ENCODE measurements around the gene SLC28A2.
"Not testable (repeated sequence)": the region's sequence is repeated elsewhere in the genome, so short reads cannot be mapped to it uniquely, and the experiment has no call there.

Gene SLC28A2, protein sequence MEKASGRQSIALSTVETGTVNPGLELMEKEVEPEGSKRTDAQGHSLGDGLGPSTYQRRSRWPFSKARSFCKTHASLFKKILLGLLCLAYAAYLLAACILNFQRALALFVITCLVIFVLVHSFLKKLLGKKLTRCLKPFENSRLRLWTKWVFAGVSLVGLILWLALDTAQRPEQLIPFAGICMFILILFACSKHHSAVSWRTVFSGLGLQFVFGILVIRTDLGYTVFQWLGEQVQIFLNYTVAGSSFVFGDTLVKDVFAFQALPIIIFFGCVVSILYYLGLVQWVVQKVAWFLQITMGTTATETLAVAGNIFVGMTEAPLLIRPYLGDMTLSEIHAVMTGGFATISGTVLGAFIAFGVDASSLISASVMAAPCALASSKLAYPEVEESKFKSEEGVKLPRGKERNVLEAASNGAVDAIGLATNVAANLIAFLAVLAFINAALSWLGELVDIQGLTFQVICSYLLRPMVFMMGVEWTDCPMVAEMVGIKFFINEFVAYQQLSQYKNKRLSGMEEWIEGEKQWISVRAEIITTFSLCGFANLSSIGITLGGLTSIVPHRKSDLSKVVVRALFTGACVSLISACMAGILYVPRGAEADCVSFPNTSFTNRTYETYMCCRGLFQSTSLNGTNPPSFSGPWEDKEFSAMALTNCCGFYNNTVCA
- total RNA-seq, result 0 to 0.16 (median 0) reads per million in 18 experiments

DNA sequence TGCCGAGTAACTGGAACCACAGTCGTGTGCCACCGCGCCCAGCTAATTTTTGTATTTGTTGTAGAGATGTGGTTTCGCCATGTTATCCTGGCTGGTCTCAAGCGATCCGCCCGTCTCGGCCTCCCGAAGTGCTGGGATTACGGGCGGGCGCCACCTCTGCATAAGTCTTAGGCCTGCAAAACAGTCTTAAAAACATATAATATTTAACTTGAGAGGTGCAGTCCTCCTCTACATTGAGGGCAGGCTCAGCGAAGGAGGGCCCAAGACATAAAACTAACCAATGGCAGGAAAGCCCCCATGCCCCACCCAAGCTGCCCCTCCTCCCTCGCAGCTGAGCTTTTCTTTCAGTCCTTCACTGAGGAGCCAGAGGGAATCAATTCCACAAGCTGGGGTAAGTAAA is at the start of gene SLC28A2:
SLC28A2 (plus strand) TSS at position 347 of the 400 bp plus-strand sequence. CDS start 982 bp downstream, outside the sequence.
- no peak for DNase-seq

DNA sequence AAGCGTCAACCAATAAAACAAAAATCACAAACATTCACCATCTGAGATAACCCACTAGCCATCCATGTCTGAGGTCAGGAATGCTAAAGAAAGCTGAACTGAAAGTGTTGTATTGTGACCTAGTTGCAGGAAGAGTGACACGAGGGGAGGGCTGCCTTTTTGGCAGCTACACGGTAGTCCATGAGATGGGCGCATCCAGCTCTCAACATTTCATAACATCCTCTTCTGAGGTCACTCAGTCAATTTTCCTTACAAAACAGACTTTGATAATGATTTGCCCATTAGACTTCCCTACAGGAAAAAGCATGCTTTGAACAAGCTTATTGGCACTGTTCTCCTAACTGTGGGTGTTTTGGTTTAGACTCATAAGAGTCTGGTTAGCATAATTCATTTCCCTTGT is 48.9 kb upstream of the SLC28A2 start:
- DNase-seq, result peak; percentile 50 to 61

DNA sequence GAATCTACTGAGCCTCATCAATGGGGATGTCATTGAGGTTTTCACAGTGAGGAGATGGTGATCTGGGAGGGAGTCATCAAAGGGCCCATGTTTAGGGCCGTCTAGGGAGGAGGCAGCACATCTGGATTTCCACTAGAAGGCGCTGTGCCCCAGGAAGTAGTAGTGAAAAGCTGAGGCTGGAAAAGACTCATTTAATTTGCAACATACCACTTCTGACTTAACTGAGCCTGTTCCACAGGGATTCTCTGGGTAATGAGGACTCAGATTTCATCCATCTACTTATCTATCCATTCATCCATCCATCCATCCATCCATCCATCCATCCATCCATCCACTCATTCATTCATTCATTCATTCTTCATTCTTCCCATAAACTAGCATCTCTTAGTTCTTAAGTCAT is 46.8 kb upstream of the SLC28A2 start:
- peak; percentile 68 to 69 for DNase-seq

DNA sequence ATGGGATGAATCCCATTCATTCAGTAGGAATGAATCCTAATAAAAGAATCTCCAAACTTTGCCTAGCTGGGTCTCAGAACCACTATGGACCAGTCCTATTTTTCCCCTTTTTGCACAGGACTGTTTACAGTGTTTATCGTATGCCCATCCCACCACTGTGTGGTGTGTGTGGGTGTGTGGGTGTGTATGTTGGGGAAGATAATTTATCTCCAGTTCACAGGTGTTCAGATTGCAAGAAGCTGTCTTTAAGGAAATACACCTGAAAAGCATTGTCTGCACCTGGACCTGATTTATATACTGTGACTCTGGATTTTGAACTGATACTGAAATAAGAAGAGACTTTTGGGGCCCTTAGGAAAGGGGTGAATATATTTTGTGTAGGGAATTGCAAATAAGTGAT is 39.5 kb upstream of the SLC28A2 start:
- no peak for DNase-seq

DNA sequence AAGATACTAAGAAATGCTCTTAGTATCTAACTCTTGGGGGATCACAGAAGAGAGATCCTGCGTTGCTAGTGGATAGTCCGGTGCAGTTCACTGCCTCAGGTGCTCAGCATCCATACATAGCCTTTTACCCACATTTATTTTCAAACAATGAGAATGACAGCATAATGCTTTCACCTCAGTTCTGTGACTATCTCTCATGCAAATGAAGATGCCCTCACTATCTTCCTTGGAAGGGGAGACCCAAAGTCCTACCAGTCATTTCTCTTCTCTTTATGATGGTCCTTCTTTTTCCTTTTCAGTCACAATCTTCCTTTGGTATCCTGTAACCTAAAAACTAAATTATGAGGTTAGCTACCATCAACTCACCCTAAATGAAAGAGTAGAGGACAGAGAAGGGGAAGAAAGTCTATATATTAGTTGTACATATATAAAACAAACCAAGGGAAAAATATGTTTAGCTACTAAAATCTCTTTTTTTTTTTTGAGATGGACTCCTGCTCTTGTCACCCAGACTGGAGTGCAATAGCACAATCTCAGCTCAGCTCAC is 30.9 kb upstream of the SLC28A2 start:
- no peak for DNase-seq

DNA sequence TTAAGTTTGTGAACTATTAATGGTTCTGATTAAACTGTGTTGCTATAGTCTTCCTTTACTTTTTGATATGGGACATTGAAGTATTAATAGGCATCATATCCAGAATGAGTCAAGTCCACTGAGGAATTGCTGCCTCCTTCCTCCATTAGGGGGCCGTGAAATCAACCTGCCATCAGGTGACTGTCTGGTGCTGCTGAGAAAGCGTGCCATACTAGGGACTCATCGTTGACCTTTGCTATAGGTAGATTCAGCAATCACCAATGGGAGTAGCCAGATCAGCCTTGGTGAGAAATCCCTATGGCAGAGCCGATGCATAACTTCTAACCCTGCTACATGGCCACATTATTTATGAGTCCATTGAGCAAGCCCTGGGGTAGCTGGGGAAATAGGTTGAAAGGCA is 30.1 kb upstream of the SLC28A2 start:
- no peak for DNase-seq

DNA sequence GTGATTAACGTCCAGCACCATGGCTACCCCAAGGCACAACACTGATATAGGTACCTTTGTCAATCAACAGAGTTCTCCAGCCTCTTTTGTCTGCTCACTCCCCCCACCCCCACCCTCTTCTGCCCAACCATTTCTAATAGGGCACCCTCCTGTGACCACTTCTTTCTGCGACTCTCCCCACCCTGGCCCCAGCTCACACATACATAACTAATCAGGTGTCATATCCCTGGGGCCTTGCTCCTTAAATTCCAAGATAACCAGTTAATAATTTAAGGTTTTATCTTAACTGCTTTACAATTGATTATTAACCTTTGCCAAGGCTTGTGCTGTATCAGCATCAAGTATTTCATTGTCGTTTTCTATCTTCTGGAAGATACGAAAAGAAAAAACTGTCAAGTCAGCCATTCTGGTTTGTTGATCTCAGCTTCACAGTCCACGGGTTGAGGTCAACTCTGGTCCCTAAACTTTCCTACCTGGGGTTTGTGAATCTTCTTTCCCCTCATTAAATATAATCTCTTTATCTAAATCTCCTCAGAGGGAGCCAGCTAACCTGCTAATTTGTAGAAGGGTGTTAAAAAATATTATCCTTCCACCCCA is 27.3 kb upstream of the SLC28A2 start:
- DNase-seq, result no peak

DNA sequence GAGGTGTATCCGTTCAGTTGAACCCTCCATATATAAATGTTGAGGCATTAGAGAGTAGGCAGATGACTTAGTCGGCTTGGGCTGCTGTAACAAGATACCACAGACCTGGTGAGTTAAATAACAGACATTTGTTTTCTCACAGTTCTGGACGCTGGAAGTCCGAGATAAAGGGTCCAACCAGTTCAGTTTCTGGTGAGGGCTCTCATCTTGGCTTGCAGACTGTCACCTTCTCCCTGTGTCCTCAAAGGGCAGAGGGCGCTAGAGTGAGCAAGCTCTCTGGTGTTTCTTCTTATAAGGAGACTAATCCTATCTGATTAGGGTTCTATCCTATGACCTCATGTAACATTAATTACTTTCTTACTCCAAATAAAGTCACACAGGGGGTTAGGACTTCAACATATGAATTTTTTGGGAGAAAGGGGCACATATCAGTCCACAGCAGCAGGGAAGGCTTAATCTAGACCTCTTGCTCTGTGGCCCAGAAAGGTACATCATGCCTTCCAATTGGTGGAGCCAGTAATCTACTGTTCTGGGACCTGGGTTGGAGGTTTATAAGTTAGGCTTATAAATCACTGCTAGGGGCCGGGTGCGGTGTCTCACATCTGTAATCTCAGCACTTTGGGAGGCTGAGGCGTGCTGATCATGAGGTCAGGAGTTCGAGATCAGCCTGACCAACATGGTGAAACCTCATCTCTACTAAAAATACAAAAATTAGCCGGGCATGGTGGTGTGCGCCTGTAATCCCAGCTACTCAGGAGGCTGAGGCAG is 26.3 kb upstream of the SLC28A2 start:
- no peak for DNase-seq

DNA sequence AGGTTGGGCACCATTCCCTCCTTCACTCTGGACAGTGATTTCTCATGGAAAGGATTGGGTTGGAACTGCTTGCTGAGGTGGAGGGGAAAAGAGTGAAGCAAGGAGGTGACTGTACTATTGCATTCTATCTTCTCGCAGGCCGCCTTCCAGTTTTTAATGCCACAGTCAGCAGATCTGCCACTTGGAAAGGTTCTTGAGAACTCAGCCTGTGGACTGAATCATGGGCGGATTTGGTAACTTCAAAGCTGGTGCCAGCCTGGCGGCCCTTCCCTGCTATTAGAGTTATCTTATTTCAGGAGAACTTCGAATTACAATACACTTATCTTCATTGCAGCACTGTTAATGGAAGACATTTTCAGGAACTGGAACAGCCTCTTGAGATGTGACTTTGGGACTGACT is 23.1 kb upstream of the SLC28A2 start:
- no peak for DNase-seq

DNA sequence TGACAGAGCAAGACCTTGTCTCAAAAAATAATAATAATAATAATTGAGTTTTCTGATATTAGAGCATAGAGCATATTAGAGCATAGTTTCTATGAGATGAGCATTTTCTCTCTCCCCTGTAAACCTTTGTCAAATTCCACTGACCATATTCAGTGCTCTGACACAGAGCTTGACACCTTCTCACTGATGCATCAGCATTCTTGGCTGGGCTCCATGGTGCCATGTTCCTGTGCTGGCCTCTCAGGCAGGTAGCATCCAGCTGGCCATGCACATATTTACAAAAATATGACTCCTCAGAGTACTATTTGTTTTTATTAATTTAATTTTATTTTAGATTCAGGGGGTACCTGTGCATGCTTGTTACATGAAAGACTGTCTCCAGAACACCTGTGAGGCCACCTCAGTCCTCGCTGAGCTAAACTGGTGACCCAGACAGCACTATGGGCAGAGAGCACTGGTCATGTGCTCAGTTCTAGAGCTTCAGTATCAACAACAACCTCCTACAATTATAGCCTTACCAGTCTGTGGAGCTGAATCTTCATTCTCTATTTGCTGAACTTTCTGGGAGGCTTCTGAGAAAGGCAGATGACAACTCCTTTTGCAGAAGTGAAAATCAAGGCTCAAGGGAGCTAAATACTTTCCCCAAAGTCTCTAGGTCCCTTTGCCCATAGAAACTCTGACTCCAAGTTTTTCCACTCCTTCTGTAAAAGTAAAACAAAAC is 21.6 kb upstream of the SLC28A2 start:
- no peak for DNase-seq

DNA sequence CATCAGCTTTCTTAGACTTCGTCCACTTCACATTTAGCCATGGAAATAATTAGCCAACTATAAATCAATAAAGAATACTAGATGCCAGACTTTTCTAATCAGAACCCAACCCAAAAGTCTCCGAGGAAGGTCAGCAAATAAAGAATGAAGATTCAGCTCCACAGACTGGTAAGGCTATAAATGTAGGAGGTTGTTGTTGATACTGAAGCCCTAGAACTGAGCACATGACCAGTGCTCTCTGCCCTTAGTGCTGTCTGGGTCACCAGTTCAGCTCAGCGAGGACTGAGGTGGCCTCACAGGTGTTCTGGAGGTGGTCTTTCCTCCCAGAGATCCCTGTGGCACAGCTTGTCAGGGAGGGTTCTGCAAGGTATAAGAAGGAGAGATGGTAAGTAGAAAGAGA is 20.9 kb upstream of the SLC28A2 start:
- DNase-seq, result no peak

DNA sequence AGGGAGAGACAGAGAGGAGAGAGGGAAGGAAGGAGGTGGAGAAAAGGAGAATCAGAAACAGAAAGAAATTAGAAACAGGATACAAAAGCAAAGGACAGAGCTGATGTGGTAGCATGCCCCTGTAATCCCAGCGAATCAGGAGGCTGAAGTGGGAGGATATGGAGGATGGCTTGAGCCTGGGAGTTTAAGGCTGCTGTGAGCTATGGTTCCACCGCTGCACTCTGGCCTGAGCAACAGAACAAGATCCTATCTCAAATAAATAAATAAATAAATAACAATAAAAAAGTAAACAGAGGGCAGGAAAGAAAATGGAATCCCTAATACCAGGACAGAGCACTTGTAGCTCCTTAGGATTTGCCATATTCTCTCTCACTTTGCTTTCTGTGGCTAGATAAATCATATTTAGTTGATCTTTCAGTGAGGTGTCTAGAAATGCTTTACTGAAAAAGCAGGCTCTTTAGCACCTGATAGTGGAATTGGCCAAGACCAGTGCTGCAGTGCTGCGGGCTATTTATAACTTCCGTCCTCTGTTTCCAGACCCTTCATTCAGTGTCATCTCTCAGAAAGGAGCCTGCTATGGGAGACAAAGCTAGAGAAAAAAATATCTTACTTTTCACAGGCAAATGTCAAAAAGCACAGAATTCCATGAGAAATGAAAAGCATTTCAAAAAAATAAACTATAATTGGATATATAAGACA is 20.0 kb upstream of the SLC28A2 start:
- no peak for DNase-seq

DNA sequence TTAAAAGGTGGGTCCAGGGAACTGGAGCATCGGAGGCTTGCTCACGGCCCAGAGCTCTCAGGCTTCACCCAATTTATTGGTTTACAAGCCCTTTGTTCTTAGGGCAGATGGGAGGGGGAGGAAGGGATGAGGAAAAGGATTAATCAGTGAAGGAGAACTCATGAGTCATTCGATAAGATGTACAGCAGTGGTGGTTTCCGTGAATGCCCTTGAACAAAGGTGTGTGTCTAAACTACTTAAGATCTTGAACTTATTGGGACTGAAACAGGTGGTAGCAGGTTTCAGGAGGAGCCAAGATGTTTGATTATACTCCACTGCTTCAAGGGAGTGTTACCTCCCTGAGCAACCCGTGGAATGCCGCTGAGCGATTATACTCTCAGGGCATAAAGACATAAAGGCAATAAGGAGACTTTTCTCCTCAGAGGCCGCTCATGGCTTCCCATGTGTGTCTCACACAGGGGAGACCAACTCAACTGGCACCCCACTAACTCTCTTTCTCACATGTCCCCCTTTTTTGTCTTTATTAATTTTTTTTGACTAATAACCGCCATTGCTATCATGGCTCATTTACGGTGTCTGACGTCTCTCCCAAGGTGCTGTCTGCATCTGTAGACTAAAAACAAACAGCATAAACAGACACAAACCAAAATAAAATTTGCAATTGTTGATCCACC is 17.3 kb upstream of the SLC28A2 start:
- no peak for DNase-seq

DNA sequence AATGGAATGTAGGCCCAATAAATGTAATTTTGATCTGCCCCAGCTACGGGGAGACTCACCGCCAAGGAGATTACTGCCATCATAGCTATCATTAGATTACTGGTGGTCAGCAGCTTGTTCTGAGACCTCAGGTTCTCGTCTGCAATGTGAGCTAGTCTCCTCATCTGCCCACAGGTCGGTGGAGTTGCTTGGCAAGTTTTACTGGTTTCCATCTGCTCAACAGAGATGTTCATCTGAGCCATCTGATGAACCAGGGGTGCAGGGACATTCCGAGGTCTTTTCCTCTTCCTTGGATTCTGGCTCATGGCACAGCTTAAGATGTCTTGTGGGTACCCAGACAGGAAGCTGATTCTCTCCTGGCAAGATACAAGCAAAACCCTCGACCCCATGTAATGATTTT is 15.2 kb upstream of the SLC28A2 start:
- not testable (repeated sequence) for DNase-seq

DNA sequence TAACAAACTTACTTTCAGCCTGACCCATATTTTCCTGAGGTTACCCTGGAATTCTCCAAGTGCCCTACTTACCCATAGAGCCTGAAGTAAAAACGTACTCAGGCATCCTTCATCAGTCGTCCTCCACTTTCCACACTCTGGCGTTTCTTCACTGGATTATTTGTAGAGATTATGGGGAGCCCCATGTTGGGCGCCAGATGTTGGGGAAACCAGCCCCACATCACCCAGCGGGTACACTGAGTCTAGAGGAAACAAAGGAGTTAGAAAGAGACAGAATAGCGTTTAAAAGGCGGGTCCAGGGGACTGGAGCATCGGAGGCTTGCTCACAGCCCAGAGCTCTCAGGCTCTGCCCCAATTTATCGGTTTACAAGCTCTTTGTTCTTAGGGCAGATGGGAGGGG is 9.7 kb upstream of the SLC28A2 start:
- no peak for DNase-seq

DNA sequence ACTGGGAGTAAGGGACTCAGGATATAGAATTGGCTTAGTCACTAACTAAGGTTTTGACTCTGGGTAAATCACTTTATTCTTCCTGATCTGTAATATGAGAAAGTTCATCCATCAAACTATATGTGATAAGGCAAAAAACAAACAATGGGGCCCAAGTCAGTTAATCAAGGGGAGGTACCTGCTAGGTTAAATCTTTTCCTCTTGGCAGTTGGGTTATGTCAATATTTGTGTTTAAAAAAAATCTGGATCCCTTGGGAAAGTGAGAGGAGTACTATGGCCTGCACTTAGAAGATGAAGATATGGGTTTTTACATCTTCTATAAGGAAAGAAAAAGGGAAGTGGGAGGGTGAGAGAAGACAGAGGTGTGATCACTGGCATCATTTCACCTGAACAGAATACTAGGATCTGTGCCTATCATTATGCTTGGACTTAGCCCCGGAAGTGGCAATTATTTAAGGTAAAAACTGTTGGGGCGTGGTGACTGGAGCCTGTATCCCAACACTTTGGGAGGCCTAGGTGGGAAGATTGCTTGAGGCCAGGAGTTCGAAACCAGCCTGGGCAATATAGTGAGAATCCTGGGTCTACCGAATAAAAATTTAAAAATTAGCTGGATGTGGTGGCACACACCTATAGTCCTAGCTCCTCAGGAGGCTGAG is 2.8 kb upstream of the SLC28A2 start:
- no peak for DNase-seq

DNA sequence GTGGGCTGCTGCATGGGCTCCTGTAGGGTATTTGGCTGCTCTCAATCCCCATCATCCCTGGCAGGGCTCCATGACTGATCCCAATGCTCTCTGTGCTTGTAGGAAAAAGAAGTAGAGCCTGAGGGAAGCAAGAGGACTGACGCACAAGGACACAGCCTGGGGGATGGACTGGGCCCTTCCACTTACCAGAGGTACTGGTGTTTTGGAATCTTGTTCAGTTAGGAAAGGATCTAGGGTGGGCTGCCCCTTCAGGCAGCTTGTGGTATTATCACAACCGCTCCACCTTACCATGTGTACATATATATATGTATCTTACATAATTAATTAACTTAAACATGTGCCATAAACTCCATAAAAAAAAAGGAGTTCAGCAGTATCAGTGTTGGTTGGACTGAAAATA is 1.3 kb downstream of the SLC28A2 start:
- DNase-seq, result no peak

DNA sequence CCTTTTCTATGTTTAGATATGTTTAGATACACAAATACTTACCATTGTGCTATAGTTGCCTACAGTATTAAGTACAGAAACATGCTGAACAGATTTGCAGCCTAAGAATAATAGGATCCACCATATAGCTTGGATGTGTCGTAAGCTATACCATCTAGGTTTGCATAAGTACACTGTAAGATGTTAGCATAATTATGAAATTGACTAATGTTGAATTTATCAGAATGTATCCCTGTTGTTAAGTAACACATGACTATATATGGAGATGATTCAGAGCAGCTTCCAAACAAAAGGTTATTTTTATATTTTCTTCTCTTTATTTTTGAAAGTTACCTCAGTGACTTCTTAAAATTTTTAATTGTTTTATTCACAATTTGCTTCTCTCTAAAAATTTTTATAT is 2.4 kb downstream of the SLC28A2 start:
- DNase-seq, result no peak

DNA sequence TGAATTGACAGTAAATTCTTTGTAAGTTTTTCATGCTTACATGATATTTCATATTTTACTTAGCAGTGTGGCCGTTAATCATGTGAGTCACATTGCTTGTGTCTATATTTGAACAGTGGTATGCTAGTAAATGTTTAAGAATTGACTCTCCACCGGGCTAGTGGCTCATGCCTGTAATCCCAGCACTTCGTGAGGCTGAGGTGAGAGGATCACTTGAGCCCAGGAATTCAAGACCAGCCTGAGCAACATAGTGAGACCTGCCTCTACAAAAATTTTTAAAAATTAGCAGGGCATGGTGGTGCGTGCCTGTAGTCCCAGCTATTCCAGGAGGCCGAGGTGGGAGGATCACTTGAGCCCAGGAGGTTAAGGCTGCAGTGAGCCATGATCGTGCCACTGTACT is 2.8 kb downstream of the SLC28A2 start:
- not testable (repeated sequence) for DNase-seq

DNA sequence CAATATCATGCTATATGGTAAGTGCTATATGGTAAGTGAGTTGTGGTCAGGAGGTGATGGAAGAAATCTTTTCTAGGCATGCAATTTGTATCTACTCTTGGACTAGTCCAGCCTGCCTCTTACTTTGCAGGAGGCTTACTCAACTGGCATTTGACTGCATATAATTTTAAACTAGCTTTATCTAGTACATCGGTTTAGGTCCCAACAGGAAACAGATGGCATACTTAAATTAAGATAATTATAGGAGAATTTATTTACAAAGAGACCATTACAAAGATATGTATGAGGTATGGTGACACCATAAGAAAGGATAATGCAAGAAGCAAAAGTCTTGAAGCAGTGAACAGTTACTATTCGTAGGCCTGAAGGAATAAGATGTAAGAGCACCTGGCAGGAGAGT is 7.8 kb downstream of the SLC28A2 start:
- no peak for DNase-seq
